HepG2 (cell line): ENCODE measurements around the gene FAS. TPM values are rescaled to one million over a fixed set of nuclear protein-coding genes. Genes with fewer than 3 reads are reported as not detected.

Experiments
- ATAC-seq: fragments of 200-7000 bp; cut with Tn5 transposase; 3 replicates; pipeline ENCODE4 v1.9.1; 2020; ENCODE audit warnings: mild to moderate bottlenecking, moderate library complexity
- BruUV-seq: library from RNA; stranded (reverse); fragments of 400-500 nt; replicated peaks from 2 replicates; lab custom pipeline; 2021; lab: Mats Ljungman, UMichigan
- CTCF ChIA-PET: fragments of 300-600 bp; formaldehyde crosslinking; extraction: SDS; loops from one replicate; lab custom pipeline; 2021; ENCODE audit warnings: low total read pairs, inconsistent platforms, low intra/inter-chr PET ratio; lab: Yijun Ruan, JAX
- POLR2A ChIA-PET: fragments of 350-600 bp; sonication (Branson Sonifier 250); formaldehyde crosslinking; loops from one replicate; lab custom pipeline; 2020; ENCODE audit warnings: antibody characterized with exemption, inconsistent platforms; lab: Yijun Ruan, JAX
- DNase-seq: peaks from one replicate; pipeline ENCODE4 v3.0.0-alpha.2; 2015; ENCODE audit warnings: low spot score
- FAIRE-seq: peaks from 3 replicates; lab custom pipeline; 2011; peaks lifted over from hg19 to GRCh38; lab: Jason Lieb, UNC
- H2AFZ ChIP-seq: one replicate; pipeline ENCODE4 v1.6.1; 2011; ENCODE audit warnings: low read length, inconsistent platforms
- H3K27ac ChIP-seq: fragments of 300-600 bp; 3 replicates; pipeline ENCODE4 v1.8.0; 2011; ENCODE audit warnings: mixed run types, mild to moderate bottlenecking, mixed read lengths, low read length, inconsistent platforms; ENCODE audit not compliant: insufficient read depth; ENCODE audit errors: extremely low read length
- H3K27me3 ChIP-seq, 2 experiments: fragments of 200-600 bp in 1 of 2; 2 replicates in 1 of 2; 3 replicates in 1 of 2; pipeline versions ENCODE4 v1.6.0 to v1.8.0; 2011; ENCODE audit warnings: low read length in 2 of 2, mild to moderate bottlenecking in 2 of 2, moderate library complexity in 2 of 2, inconsistent platforms in 1 of 2; ENCODE audit not compliant: insufficient read depth in 2 of 2, control insufficient read depth in 1 of 2
- H3K36me3 ChIP-seq, 2 experiments: fragments of 200-600 bp in 1 of 2; replicated peaks in 1 of 2; 2 replicates in 1 of 2; 3 replicates in 1 of 2; pipeline versions ENCODE4 v1.5.1 to v1.8.0; 2011; ENCODE audit warnings: low read length in 2 of 2, inconsistent platforms in 1 of 2; ENCODE audit not compliant: insufficient read depth in 2 of 2, control insufficient read depth in 1 of 2
- H3K4me1 ChIP-seq: 2 replicates; pipeline ENCODE4 v1.5.1; 2012; ENCODE audit warnings: low read length, inconsistent platforms; ENCODE audit not compliant: insufficient read depth
- H3K4me2 ChIP-seq: 2 replicates; pipeline ENCODE4 v1.6.0; 2011; ENCODE audit warnings: low read depth, low read length, inconsistent platforms
- H3K4me3 ChIP-seq, 3 experiments: fragments of 200-600 bp in 1 of 3; sonication (generic), shearing (Covaris generic) in 1 of 3; replicated peaks in 1 of 3; 2 replicates each; pipeline ENCODE4 v1.5.1; 2011 to 2016; ENCODE audit warnings: low read length in 3 of 3, inconsistent platforms in 2 of 3, low read depth in 2 of 3, mild to moderate bottlenecking in 2 of 3, control low read depth in 1 of 3, mixed read lengths in 1 of 3; ENCODE audit not compliant: insufficient read depth in 1 of 3
- H3K79me2 ChIP-seq: one replicate; pipeline ENCODE4 v1.6.1; 2011; ENCODE audit warnings: low read length, inconsistent platforms; ENCODE audit not compliant: insufficient read depth
- H3K9ac ChIP-seq: 2 replicates; pipeline ENCODE4 v1.6.0; 2011; ENCODE audit warnings: mild to moderate bottlenecking, low read depth, low read length, inconsistent platforms; ENCODE audit not compliant: insufficient read depth
- H3K9me3 ChIP-seq: 2 replicates; pipeline ENCODE4 v1.5.1; 2012; ENCODE audit warnings: mild to moderate bottlenecking, low read length
- H4K20me1 ChIP-seq: 2 replicates; pipeline ENCODE4 v1.6.0; 2011; ENCODE audit warnings: inconsistent platforms, mild to moderate bottlenecking, low read length, moderate library complexity; ENCODE audit not compliant: insufficient read depth
- CC2D1A ChIP-seq: sonication (generic); formaldehyde crosslinking; IDR thresholded peaks from 2 replicates; pipeline ENCODE4 v1.8.1; 2023; ENCODE audit warnings: mild to moderate bottlenecking, missing genetic modification reagents
- CSRNP2 ChIP-seq: sonication (generic); formaldehyde crosslinking; conservative IDR thresholded peaks from 2 replicates; pipeline ENCODE4 v1.8.0; 2022; ENCODE audit warnings: low read depth, missing genetic modification reagents
- MAFF ChIP-seq: IDR thresholded peaks from 2 replicates; pipeline ENCODE4 v1.6.1; 2011; ENCODE audit warnings: low read depth, low read length, improper control_type of control experiment
- TCF7L2 ChIP-seq: IDR thresholded peaks from 2 replicates; pipeline ENCODE4 v1.6.1; 2011; ENCODE audit warnings: mild to moderate bottlenecking, low read depth, low read length, moderate library complexity
- ZNF12 ChIP-seq: sonication (generic); formaldehyde crosslinking; IDR thresholded peaks from 2 replicates; pipeline ENCODE4 v1.5.0; 2020; ENCODE audit warnings: missing genetic modification reagents
- ZNF256 ChIP-seq: sonication (generic); formaldehyde crosslinking; conservative IDR thresholded peaks from 2 replicates; pipeline ENCODE4 v1.4.0; 2020; ENCODE audit warnings: missing genetic modification reagents
- ZNF484 ChIP-seq: sonication (generic); formaldehyde crosslinking; IDR thresholded peaks from 2 replicates; pipeline ENCODE4 v1.5.1; 2020; ENCODE audit warnings: mild to moderate bottlenecking, low read depth, missing genetic modification reagents, borderline replicate concordance
- ZNF646 ChIP-seq: sonication (generic); formaldehyde crosslinking; IDR thresholded peaks from 2 replicates; pipeline ENCODE4 v1.9.0; 2021; ENCODE audit warnings: mild to moderate bottlenecking, missing genetic modification reagents
- WGBS: methylation state at CpG from one replicate; pipeline ENCODE4 v1.1.6; 2017; ENCODE audit warnings: low lambda C conversion rate; 5-methylcytosine and 5-hydroxymethylcytosine counted together
- in situ Hi-C: cut with HindIII; loops from 2 replicates; pipeline ENCODE4 v1.10.0; 2017; ENCODE audit warnings: low pct_unique_long_range_greater_than_20kb; ENCODE audit not compliant: extremely low pct_ligation_motif_present
- intact Hi-C: fragments of 100-400 bp; cut with micrococcal nuclease; formaldehyde crosslinking; loops from one replicate; pipeline ENCODE4 v1.10.0; 2022; ENCODE audit not compliant: unreplicated experiment
- polyA plus RNA-seq, 8 experiments: library from polyadenylated mRNA; depleted of rRNA in 3 of 8; stranded (reverse) in 7 of 8; unstranded in 1 of 8; fragments of >200 nt; fragmentation: Illumina TruSeq in 4 of 8; extraction: Trizol in 4 of 8; gene quantifications; 2 replicates each; pipeline versions ENCODE4 v1.2.1 to v1.2.3, GENCODE V29; 2011 to 2016; ENCODE audit warnings: low read depth in 4 of 8, missing spikeins in 1 of 8, mixed read lengths in 1 of 8; ENCODE audit not compliant: insufficient read depth in 1 of 8
- total RNA-seq, 5 experiments: library from RNA; depleted of rRNA; stranded (reverse); fragments of >200 nt; fragmentation: Illumina TruSeq; extraction: Trizol; gene quantifications; 2 replicates each; pipeline ENCODE4 v1.2.3, GENCODE V29; 2016; ENCODE audit warnings: low read depth in 1 of 5

FAS gene
- total and polyA plus RNA-seq, 2 of the 13 experiments (the other 11 are each of a cell fraction or from before 2014, with no cell fraction given): 5.9 to 17.9 TPM

DNA sequence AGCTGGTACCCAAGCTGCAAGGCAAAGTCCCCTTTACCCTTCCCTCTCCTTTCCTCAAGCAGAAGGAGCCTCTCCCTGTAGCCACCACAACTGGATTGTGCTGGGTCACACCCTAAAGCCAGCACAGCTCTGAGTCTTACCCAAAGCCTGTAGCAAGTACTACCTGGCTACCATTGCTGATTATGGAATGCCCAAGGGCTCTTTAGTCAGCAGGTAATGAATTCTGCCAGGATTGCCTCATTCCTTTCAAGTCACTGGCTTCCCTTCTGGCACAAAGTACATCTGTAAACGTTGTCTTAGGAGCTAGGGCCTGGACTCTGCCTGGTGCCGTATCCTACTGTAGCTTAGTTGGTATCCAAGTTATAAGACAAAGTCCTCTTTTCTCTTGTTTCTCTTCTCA is 52.0 kb downstream of the FAS start (continued):
- TF ChIP-seq ZNF646 (no peak), ZNF12 (CRISPR knock-in tag) (no peak), CSRNP2 (CRISPR knock-in tag) (no peak), ZNF256 (CRISPR knock-in tag) (no peak), ZNF484 (CRISPR knock-in tag) (no peak)

DNA sequence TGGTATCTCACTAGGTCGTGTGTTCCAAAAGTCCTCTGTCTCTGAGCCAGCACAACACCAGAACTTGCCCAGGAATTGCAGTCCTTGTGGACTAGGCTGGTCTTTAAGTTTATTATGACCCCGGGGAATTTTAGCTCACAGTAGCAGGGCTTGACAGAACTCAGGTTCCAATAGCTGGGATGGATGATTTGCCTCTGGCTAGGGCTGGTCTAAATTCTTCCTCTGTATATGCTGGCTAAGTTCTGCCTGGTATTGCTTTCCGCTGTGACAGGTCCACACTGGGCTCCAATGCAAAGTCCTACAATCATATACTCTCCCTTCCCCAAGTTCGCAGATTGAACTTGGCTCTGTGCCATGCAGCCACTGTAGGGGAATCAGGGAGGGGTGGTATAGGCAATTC is 52.5 kb downstream of the FAS start:
- WGBS: 33% methylated on average over 3 of the region's 4 CpGs

More for the DNA sequence above, 52.5 kb downstream of the FAS start:
- Histone ChIP-seq H4K20me1 (no peaks in the 10 kb centered on the region), H3K4me1 (no peaks in the 10 kb centered on the region), H3K4me3 (no peak overlapping the region), H3K79me2 (no peaks in the 10 kb centered on the region), H2AFZ (no peak overlapping the region), H3K27me3 (no peaks in the 10 kb centered on the region), H3K4me2 (no peak overlapping the region), H3K36me3 (no peaks in the 10 kb centered on the region), H3K9ac (no peak overlapping the region), H3K9me3 (no peaks in the 10 kb centered on the region), H3K27ac (no peak overlapping the region)
- CTCF ChIA-PET: no interaction called here
- no TSS peak for BruUV-seq
- FAIRE-seq (no peak), ATAC-seq (no peak), DNase-seq (no peak)
- TF ChIP-seq MAFF: no peak
- TF ChIP-seq CC2D1A: no peak
- TF ChIP-seq TCF7L2: no peak
- in situ Hi-C loops: no loop called here
- intact Hi-C loops: no loop called here
- POLR2A ChIA-PET: no interaction called here
